HEK293 (cell line): ENCODE data around the gene CABLES2.

ENCODE experiments used
- CTCF ChIA-PET: fragments of 350-600 bp; formaldehyde crosslinking; extraction: SDS; loops from one replicate; lab custom pipeline; 2021; ENCODE audit warnings: antibody characterized with exemption; lab: Yijun Ruan, JAX
- POLR2A ChIA-PET: fragments of 300-600 bp; formaldehyde crosslinking; extraction: SDS; loops from one replicate; lab custom pipeline; 2020; ENCODE audit warnings: antibody characterized with exemption, inconsistent platforms; lab: Yijun Ruan, JAX
- H3K27ac ChIP-seq: fragments of 200-500 bp; sonication (Bioruptor generic); 2 replicates; pipeline ENCODE4 v1.5.1; 2014; ENCODE audit warnings: low read depth, low read length, control low read depth, inconsistent platforms; ENCODE audit errors: extremely low read depth
- H3K36me3 ChIP-seq, 2 experiments: fragments of 200-500 bp in 1 of 2; sonication (Bioruptor generic) in 1 of 2; 1 replicate in 1 of 2; 2 replicates in 1 of 2; pipeline ENCODE4 v1.5.1; 2014 to 2017; ENCODE audit warnings: inconsistent platforms in 2 of 2, low read length in 2 of 2; ENCODE audit not compliant: control insufficient read depth in 2 of 2, insufficient read depth in 1 of 2
- H3K4me1 ChIP-seq: fragments of 200-500 bp; sonication (Bioruptor generic); 2 replicates; pipeline ENCODE4 v1.5.1; 2014; ENCODE audit warnings: mild to moderate bottlenecking, low read length, inconsistent platforms; ENCODE audit not compliant: control insufficient read depth, insufficient read depth
- H3K4me3 ChIP-seq: 2 replicates; pipeline ENCODE4 v1.5.1; 2011; ENCODE audit warnings: low read depth, mild to moderate bottlenecking, control low read depth, low read length, moderate library complexity
- H3K9me3 ChIP-seq: fragments of 200-500 bp; sonication (Bioruptor generic); 2 replicates; pipeline ENCODE4 v1.5.1; 2014; ENCODE audit warnings: low read depth, low read length, inconsistent platforms; ENCODE audit not compliant: control insufficient read depth, insufficient read depth
- ATF2 ChIP-seq: fragments of 450-650 bp; formaldehyde crosslinking; IDR thresholded peaks from 2 replicates; pipeline ENCODE4 v1.5.1; 2016; ENCODE audit warnings: missing biosample characterization, missing genetic modification characterization, low read depth
- EGR2 ChIP-seq: fragments of 450-650 bp; formaldehyde crosslinking; IDR thresholded peaks from 2 replicates; pipeline ENCODE4 v1.5.1; 2016; ENCODE audit warnings: low read depth, missing biosample characterization, missing genetic modification characterization
- GLIS1 ChIP-seq: fragments of 450-650 bp; formaldehyde crosslinking; IDR thresholded peaks from 2 replicates; pipeline ENCODE4 v1.5.1; 2016; ENCODE audit warnings: missing biosample characterization, missing genetic modification characterization
- HOXD13 ChIP-seq: sonication (generic); formaldehyde crosslinking; IDR thresholded peaks from 2 replicates; pipeline ENCODE4 v1.8.0; 2022; ENCODE audit warnings: missing genetic modification reagents, borderline replicate concordance
- OSR2 ChIP-seq: fragments of 450-650 bp; formaldehyde crosslinking; IDR thresholded peaks from 2 replicates; pipeline ENCODE4 v1.5.1; 2016; ENCODE audit warnings: missing biosample characterization, missing genetic modification characterization
- PATZ1 ChIP-seq: fragments of 450-650 bp; formaldehyde crosslinking; IDR thresholded peaks from 2 replicates; pipeline ENCODE4 v1.5.1; 2016; ENCODE audit warnings: missing biosample characterization, missing genetic modification characterization
- REST ChIP-seq: fragments of 450-650 bp; formaldehyde crosslinking; IDR thresholded peaks from 2 replicates; pipeline ENCODE4 v1.5.1; 2016; ENCODE audit warnings: missing biosample characterization, missing genetic modification characterization
- SCRT2 ChIP-seq: fragments of 450-650 bp; formaldehyde crosslinking; IDR thresholded peaks from 2 replicates; pipeline ENCODE4 v1.5.1; 2016; ENCODE audit warnings: missing biosample characterization, missing genetic modification characterization
- SP7 ChIP-seq: fragments of 450-650 bp; formaldehyde crosslinking; IDR thresholded peaks from 2 replicates; pipeline ENCODE4 v1.5.1; 2016; ENCODE audit warnings: missing biosample characterization, missing genetic modification characterization
- TCF7L2 ChIP-seq: IDR thresholded peaks from 2 replicates; pipeline ENCODE4 v1.6.1; 2011; ENCODE audit warnings: low read depth, mild to moderate bottlenecking, inconsistent platforms, low read length, moderate library complexity, borderline replicate concordance
- WT1 ChIP-seq: fragments of 450-650 bp; formaldehyde crosslinking; IDR thresholded peaks from 2 replicates; pipeline ENCODE4 v1.5.1; 2016; ENCODE audit warnings: missing biosample characterization, missing genetic modification characterization
- ZBTB49 ChIP-seq: fragments of 450-650 bp; formaldehyde crosslinking; IDR thresholded peaks from 2 replicates; pipeline ENCODE4 v1.5.1; 2016; ENCODE audit warnings: missing biosample characterization, missing genetic modification characterization, low read depth
- ZFP41 ChIP-seq: fragments of 450-650 bp; formaldehyde crosslinking; IDR thresholded peaks from 2 replicates; pipeline ENCODE4 v1.5.1; 2016; ENCODE audit warnings: missing biosample characterization, missing genetic modification characterization, borderline replicate concordance
- ZNF132 ChIP-seq: fragments of 450-650 bp; formaldehyde crosslinking; IDR thresholded peaks from 2 replicates; pipeline ENCODE4 v1.5.1; 2017; ENCODE audit warnings: missing biosample characterization, missing genetic modification characterization, borderline replicate concordance
- ZNF155 ChIP-seq: fragments of 450-650 bp; formaldehyde crosslinking; IDR thresholded peaks from 2 replicates; pipeline ENCODE4 v1.5.1; 2016; ENCODE audit warnings: missing biosample characterization, missing genetic modification characterization
- ZNF18 ChIP-seq: fragments of 450-650 bp; formaldehyde crosslinking; IDR thresholded peaks from 2 replicates; pipeline ENCODE4 v1.5.1; 2016; ENCODE audit warnings: missing biosample characterization, missing genetic modification characterization
- ZNF341 ChIP-seq: fragments of 450-650 bp; formaldehyde crosslinking; IDR thresholded peaks from 2 replicates; pipeline ENCODE4; 2016; ENCODE audit warnings: low read depth, missing biosample characterization, missing genetic modification characterization
- ZNF473 ChIP-seq: fragments of 450-650 bp; formaldehyde crosslinking; IDR thresholded peaks from 2 replicates; pipeline ENCODE4 v1.5.1; 2017; ENCODE audit warnings: missing biosample characterization, missing genetic modification characterization
- ZNF488 ChIP-seq: fragments of 450-650 bp; formaldehyde crosslinking; IDR thresholded peaks from 2 replicates; pipeline ENCODE4 v1.5.1; 2016; ENCODE audit warnings: missing biosample characterization, missing genetic modification characterization
- ZNF521 ChIP-seq: fragments of 450-650 bp; formaldehyde crosslinking; IDR thresholded peaks from 2 replicates; pipeline ENCODE4 v1.5.1; 2017; ENCODE audit warnings: missing biosample characterization, mild to moderate bottlenecking, missing genetic modification characterization
- ZNF555 ChIP-seq: fragments of 450-650 bp; formaldehyde crosslinking; conservative IDR thresholded peaks from 2 replicates; pipeline ENCODE4 v1.5.1; 2017; ENCODE audit warnings: missing biosample characterization, mild to moderate bottlenecking, missing genetic modification characterization, inconsistent platforms
- ZNF692 ChIP-seq: fragments of 450-650 bp; formaldehyde crosslinking; IDR thresholded peaks from 2 replicates; pipeline ENCODE4 v1.5.1; 2016; ENCODE audit warnings: missing biosample characterization, missing genetic modification characterization
- ZNF837 ChIP-seq: fragments of 450-650 bp; formaldehyde crosslinking; IDR thresholded peaks from 2 replicates; pipeline ENCODE4 v1.5.1; 2016; ENCODE audit warnings: missing biosample characterization, missing genetic modification characterization
- ZSCAN30 ChIP-seq: fragments of 450-650 bp; IDR thresholded peaks from 2 replicates; pipeline ENCODE4 v1.5.1; 2018; ENCODE audit warnings: missing biosample characterization, mild to moderate bottlenecking, missing genetic modification characterization, moderate library complexity

CABLES2 gene

GRCh38 chr20:62362590-62362940 lies 44.5 kb downstream of the CABLES2 start (continued):
- TF ChIP-seq REST (no peak), ZNF473 (no peak), ZNF837 (tag by site-specific recombination) (no peak), OSR2 (no peak), WT1 (tag by site-specific recombination) (no peak), ZNF521 (tag by site-specific recombination) (no peak), ZNF555 (tag by site-specific recombination) (no peak), PATZ1 (tag by site-specific recombination) (peak; percentile 18; the same call in 1 of the 2 replicates), ZFP41 (no peak), ATF2 (tag by site-specific recombination) (no peak), HOXD13 (CRISPR knock-in tag) (no peak), ZNF341 (tag by site-specific recombination) (no peak), ZNF18 (tag by site-specific recombination) (no peak), ZNF692 (no peak), ZNF132 (no peak), SCRT2 (tag by site-specific recombination) (peak; percentile 74)

- H3K36me3 ChIP-seq = peaks cover 0 to 15% of the 10 kb centered on the region in 2 experiments; a peak in 1 of 3 replicates
- ChIA-PET CTCF (interaction anchor here (0.7 kb wide), 1 partner anchor 352 kb away, joined by 3 read pairs; no protein-coding TSS in a partner anchor), POLR2A (interaction anchor here (1.1 to 1.4 kb wide), 3 partner anchors 11 to 60 kb away, joined by 3 to 7 read pairs (median 3); partner anchors contain the start of gene ADRM1)
- no peak overlapping the region for H3K27ac ChIP-seq
- peaks cover 7% of the 10 kb centered on the region for H3K4me1 ChIP-seq
- H3K4me3 ChIP-seq = no peak overlapping the region
- H3K9me3 ChIP-seq = no peaks in the 10 kb centered on the region
- TF ChIP-seq ZSCAN30 (tag by site-specific recombination) = no peak
- TF ChIP-seq GLIS1 (tag by site-specific recombination) = peak; percentile 29; the same call in 1 of the 2 replicates
- no peak for TF ChIP-seq TCF7L2
- TF ChIP-seq SP7 (tag by site-specific recombination) = no peak
- no peak for TF ChIP-seq ZNF155
- no peak for TF ChIP-seq EGR2 (tag by site-specific recombination)
- TF ChIP-seq ZBTB49 (tag by site-specific recombination) = no peak
- TF ChIP-seq ZNF488 (tag by site-specific recombination) = no peak
Observed at GRCh38 chr20:62361799-62362589, 45.1 kb downstream of the CABLES2 start.
